ENCODE data around the gene ZBTB2. TPM values are rescaled to one million over a fixed set of nuclear protein-coding genes. Genes with fewer than 3 reads are reported as not detected.

ZBTB2 gene
- polyA plus RNA-seq, 1 experiment: 22.3 TPM

GRCh38 chr6:151335930-151336329 lies 55.4 kb downstream of the ZBTB2 start:
- Histone ChIP-seq H3K27me3 (ENCODE audit: control insufficient read depth, insufficient read depth, low read length) (no peaks in the 10 kb centered on the region), H3K4me3 (ENCODE audit: low read depth, low read length) (no peak overlapping the region), H3K9me3 (ENCODE audit: control insufficient read depth, insufficient read depth, low read length) (no peaks in the 10 kb centered on the region), H3K27ac (ENCODE audit: low read depth, low read length) (no peak overlapping the region)
- ChIA-PET CTCF (interaction anchor here (0.6 to 13.1 kb wide), 11 partner anchors 10 to 520 kb away, joined by 3 to 178 read pairs (median 5); no protein-coding TSS in a partner anchor), POLR2A (no interaction called here)
- no peak for TF ChIP-seq CTCF (IDR thresholded peaks at IDR 0.05; ENCODE audit: low read depth, low read length)
- no peak for DNase-seq (ENCODE audit: low read depth, low spot score)

GRCh38 chr6:151330130-151330696 lies 61.1 kb downstream of the ZBTB2 start:
- TF ChIP-seq CTCF (IDR thresholded peaks at IDR 0.05; ENCODE audit: low read depth, low read length): no peak
- Histone ChIP-seq H3K4me3 (ENCODE audit: low read depth, low read length) (no peak overlapping the region), H3K27me3 (ENCODE audit: control insufficient read depth, insufficient read depth, low read length) (no peaks in the 10 kb centered on the region), H3K9me3 (ENCODE audit: control insufficient read depth, insufficient read depth, low read length) (no peaks in the 10 kb centered on the region; the same call in 1 of the 2 replicates), H3K27ac (ENCODE audit: low read depth, low read length) (no peak overlapping the region)
- POLR2A ChIA-PET: interaction anchor here (0.6 kb wide), 1 partner anchor 146 kb away, joined by 3 read pairs; no protein-coding TSS in a partner anchor
- peak; percentile 77 for DNase-seq (ENCODE audit: low read depth, low spot score)
- CTCF ChIA-PET: interaction anchor here (1.3 to 13.1 kb wide), 3 partner anchors 316 to 515 kb away, joined by 3 to 178 read pairs (median 13); no protein-coding TSS in a partner anchor

GRCh38 chr6:151327101-151327500 lies 64.3 kb downstream of the ZBTB2 start:
- Histone ChIP-seq H3K9me3 (ENCODE audit: control insufficient read depth, insufficient read depth, low read length) (no peaks in the 10 kb centered on the region; the same call in 1 of the 2 replicates), H3K27ac (ENCODE audit: low read depth, low read length) (no peak overlapping the region), H3K27me3 (ENCODE audit: control insufficient read depth, insufficient read depth, low read length) (no peaks in the 10 kb centered on the region), H3K4me3 (ENCODE audit: low read depth, low read length) (peak overlapping the region; percentile 18; the same call in 1 of the 2 replicates)
- CTCF ChIA-PET: interaction anchor here (2.0 to 5.9 kb wide), 4 partner anchors 8 to 435 kb away, joined by 7 to 158 read pairs (median 84); no protein-coding TSS in a partner anchor
- TF ChIP-seq CTCF (IDR thresholded peaks at IDR 0.05; ENCODE audit: low read depth, low read length): no peak
- no peak for DNase-seq (ENCODE audit: low read depth, low spot score)
- POLR2A ChIA-PET: interaction anchor here (0.7 kb wide), 1 partner anchor 298 kb away, joined by 4 read pairs; no protein-coding TSS in a partner anchor

GRCh38 chr6:151326116-151326825 lies 65.1 kb downstream of the ZBTB2 start:
- H3K27ac ChIP-seq (ENCODE audit: low read depth, low read length): peak overlapping the region; percentile 21
- H3K4me3 ChIP-seq (ENCODE audit: low read depth, low read length): peak overlapping the region; percentile 86
- H3K9me3 ChIP-seq (ENCODE audit: control insufficient read depth, insufficient read depth, low read length): no peaks in the 10 kb centered on the region; the same call in 1 of the 2 replicates
- H3K27me3 ChIP-seq (ENCODE audit: control insufficient read depth, insufficient read depth, low read length): no peaks in the 10 kb centered on the region
- POLR2A ChIA-PET: interaction anchor here (0.6 to 1.1 kb wide), 4 partner anchors 69 to 1531 kb away, joined by 3 to 5 read pairs (median 3); no protein-coding TSS in a partner anchor
- no peak for DNase-seq (ENCODE audit: low read depth, low spot score)
- no peak for TF ChIP-seq CTCF (IDR thresholded peaks at IDR 0.05; ENCODE audit: low read depth, low read length)
- CTCF ChIA-PET: interaction anchor here (0.6 to 5.9 kb wide), 12 partner anchors 8 to 509 kb away, joined by 3 to 158 read pairs (median 4); no protein-coding TSS in a partner anchor

All from AG04450 (cell line).